Osteoblast (primary cell): ENCODE data around the gene FAM120AOS. TPM values are rescaled to one million over a fixed set of nuclear protein-coding genes. Genes with fewer than 3 reads are reported as not detected.

Experiments
- DNase-seq: peaks from one replicate; pipeline ENCODE4 v3.0.0; 2011; ENCODE audit warnings: low spot score, mixed read lengths; ENCODE audit not compliant: insufficient read length; ENCODE audit errors: missing footprints
- H2AFZ ChIP-seq: 2 replicates; pipeline ENCODE4 v1.6.0; 2011; ENCODE audit warnings: mild to moderate bottlenecking, low read length
- H3K27ac ChIP-seq: 2 replicates; pipeline ENCODE4 v1.5.1; 2011; ENCODE audit warnings: mild to moderate bottlenecking, low read depth, low read length, moderate library complexity
- H3K27me3 ChIP-seq: 2 replicates; pipeline ENCODE4 v1.6.0; 2012; ENCODE audit warnings: mild to moderate bottlenecking, control low read depth, inconsistent platforms, low read length, moderate library complexity; ENCODE audit not compliant: insufficient read depth
- H3K36me3 ChIP-seq: 2 replicates; pipeline ENCODE4 v1.5.1; 2011; ENCODE audit warnings: mild to moderate bottlenecking, low read length, control low read depth, moderate library complexity; ENCODE audit not compliant: insufficient read depth
- H3K4me1 ChIP-seq: 2 replicates; pipeline ENCODE4 v1.5.1; 2011; ENCODE audit warnings: mild to moderate bottlenecking, low read length, control low read depth, moderate library complexity; ENCODE audit not compliant: insufficient read depth
- H3K4me2 ChIP-seq: 2 replicates; pipeline ENCODE4 v1.6.0; 2011; ENCODE audit warnings: mild to moderate bottlenecking, low read length; ENCODE audit not compliant: insufficient read depth
- H3K4me3 ChIP-seq: fragments of 200-600 bp; sonication (generic); 3 replicates; pipeline ENCODE4 v1.5.1; 2012; ENCODE audit warnings: mild to moderate bottlenecking, low read length, inconsistent platforms; ENCODE audit not compliant: insufficient read depth
- H3K79me2 ChIP-seq: 2 replicates; pipeline ENCODE4 v1.6.0; 2012; ENCODE audit warnings: mild to moderate bottlenecking, low read length, control low read depth, inconsistent platforms; ENCODE audit not compliant: insufficient read depth
- H3K9me3 ChIP-seq: 2 replicates; pipeline ENCODE4 v1.5.1; 2011; ENCODE audit warnings: low read depth, low read length, control low read depth
- H4K20me1 ChIP-seq: 2 replicates; pipeline ENCODE4 v1.6.0; 2012; ENCODE audit warnings: mild to moderate bottlenecking, low read length, control low read depth; ENCODE audit not compliant: insufficient read depth
- total RNA-seq: library from RNA; depleted of rRNA; stranded (reverse); fragments of >200 nt; gene quantifications from 2 replicates; pipeline ENCODE4 v1.2.3, GENCODE V29; 2012
- TF ChIP-seq, protein P1 (sequence below): IDR thresholded peaks from 2 replicates; pipeline ENCODE4 v1.5.1; 2011; ENCODE audit warnings: mild to moderate bottlenecking, low read depth, low read length, moderate library complexity; ENCODE audit errors: extremely low read depth

FAM120AOS gene
- total RNA-seq, 1 donor = 43.4 TPM

DNA sequence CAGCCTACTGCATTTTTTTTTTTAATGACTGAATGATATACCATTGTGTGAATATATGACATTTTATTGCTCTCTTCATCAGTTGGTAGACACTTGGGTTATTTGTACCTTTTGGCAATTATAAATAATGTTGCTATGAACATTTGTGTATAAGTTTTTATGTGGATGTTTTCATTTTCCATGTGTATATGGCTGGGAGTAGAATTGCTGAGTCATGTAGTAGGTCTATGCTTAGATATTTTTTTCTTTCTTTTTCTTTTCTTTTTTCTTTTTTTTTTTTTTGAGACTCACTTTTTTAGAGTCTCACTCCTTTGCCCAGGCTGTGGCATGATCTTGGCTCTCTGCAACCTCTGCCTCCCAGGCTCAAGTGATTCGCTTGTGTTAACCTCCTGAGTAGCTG is 32.9 kb upstream of the FAM120AOS start:
- Histone ChIP-seq H3K27ac (peak overlapping the region; percentile 12), H3K79me2 (peaks cover 88% of the 10 kb centered on the region), H3K4me3 (no peak overlapping the region), H3K4me1 (peaks cover 2% of the 10 kb centered on the region), H2AFZ (no peak overlapping the region), H3K9me3 (no peaks in the 10 kb centered on the region), H3K4me2 (no peak overlapping the region), H4K20me1 (peaks cover 7% of the 10 kb centered on the region), H3K36me3 (peaks cover 16% of the 10 kb centered on the region), H3K27me3 (no peaks in the 10 kb centered on the region)
- TF ChIP-seq, protein P1, sequence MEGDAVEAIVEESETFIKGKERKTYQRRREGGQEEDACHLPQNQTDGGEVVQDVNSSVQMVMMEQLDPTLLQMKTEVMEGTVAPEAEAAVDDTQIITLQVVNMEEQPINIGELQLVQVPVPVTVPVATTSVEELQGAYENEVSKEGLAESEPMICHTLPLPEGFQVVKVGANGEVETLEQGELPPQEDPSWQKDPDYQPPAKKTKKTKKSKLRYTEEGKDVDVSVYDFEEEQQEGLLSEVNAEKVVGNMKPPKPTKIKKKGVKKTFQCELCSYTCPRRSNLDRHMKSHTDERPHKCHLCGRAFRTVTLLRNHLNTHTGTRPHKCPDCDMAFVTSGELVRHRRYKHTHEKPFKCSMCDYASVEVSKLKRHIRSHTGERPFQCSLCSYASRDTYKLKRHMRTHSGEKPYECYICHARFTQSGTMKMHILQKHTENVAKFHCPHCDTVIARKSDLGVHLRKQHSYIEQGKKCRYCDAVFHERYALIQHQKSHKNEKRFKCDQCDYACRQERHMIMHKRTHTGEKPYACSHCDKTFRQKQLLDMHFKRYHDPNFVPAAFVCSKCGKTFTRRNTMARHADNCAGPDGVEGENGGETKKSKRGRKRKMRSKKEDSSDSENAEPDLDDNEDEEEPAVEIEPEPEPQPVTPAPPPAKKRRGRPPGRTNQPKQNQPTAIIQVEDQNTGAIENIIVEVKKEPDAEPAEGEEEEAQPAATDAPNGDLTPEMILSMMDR = no peak
- DNase-seq = peak; percentile 67

DNA sequence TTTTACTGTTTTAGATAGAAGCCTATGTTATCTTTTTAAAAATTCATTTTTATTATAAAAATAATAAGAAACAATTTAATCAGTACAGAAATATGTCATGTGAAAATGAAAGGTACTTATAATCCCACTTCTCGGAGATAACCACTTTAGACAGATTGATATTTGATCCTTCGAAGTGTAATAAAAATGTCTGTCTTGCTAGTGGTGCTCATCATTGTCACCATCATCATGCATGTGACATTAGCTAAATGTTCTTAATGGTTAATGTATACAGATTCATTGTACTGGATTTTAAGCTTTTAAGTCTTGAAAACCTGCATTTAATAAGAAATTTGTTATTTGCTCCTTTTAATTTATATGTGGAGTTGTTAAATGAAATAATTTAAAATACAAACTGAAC is 30.1 kb upstream of the FAM120AOS start:
- peaks cover 8% of the 10 kb centered on the region for H3K4me1 ChIP-seq
- H3K4me2 ChIP-seq = no peak overlapping the region
- no peak overlapping the region for H3K4me3 ChIP-seq
- DNase-seq = no peak
- TF ChIP-seq, protein P1 = no peak
- H3K27me3 ChIP-seq = no peaks in the 10 kb centered on the region
- no peak overlapping the region for H3K27ac ChIP-seq
- H3K36me3 ChIP-seq = peaks cover 8% of the 10 kb centered on the region
- H3K79me2 ChIP-seq = peaks cover 87% of the 10 kb centered on the region
- H4K20me1 ChIP-seq = peaks cover 14% of the 10 kb centered on the region
- no peaks in the 10 kb centered on the region for H3K9me3 ChIP-seq
- no peak overlapping the region for H2AFZ ChIP-seq

DNA sequence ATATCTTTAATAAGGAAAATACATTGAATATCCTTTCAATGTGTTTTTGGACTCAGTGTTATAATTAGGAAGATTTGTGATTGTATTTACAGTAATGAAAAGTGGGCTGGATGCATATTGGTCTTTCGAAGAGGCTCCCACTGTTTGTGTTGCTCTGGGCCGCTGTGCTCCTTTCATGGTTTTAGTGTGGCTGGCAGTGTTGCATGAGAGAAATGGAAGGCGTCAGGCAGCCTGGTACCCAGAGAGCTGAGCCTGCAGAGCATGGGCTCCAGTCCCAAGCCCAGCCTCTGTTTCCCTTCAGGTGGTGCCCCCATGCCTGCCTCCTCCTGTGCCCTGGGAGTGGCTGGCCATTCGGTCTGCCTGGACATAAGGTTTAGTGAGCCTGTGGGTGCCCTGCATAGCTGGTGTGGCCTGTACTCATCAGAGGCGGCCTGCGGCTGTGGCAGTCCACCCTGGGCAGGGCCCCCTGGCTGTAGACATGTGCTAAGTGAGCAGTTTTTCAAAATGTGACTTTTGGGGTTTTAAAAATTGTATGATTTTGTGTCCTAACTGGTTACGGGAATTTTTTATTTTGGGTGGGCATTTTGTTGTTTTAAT is 27.4 kb upstream of the FAM120AOS start:
- TF ChIP-seq, protein P1 = no peak
- peaks cover 85% of the 10 kb centered on the region for H3K79me2 ChIP-seq
- no peak overlapping the region for H2AFZ ChIP-seq
- DNase-seq = peak; percentile 45
- no peak overlapping the region for H3K4me2 ChIP-seq
- peaks cover 22% of the 10 kb centered on the region for H3K36me3 ChIP-seq
- H3K27me3 ChIP-seq = no peaks in the 10 kb centered on the region
- no peaks in the 10 kb centered on the region for H3K9me3 ChIP-seq
- peaks cover 14% of the 10 kb centered on the region for H4K20me1 ChIP-seq
- no peak overlapping the region for H3K4me3 ChIP-seq
- peaks cover 6% of the 10 kb centered on the region for H3K4me1 ChIP-seq
- H3K27ac ChIP-seq = no peak overlapping the region

GRCh38 chr9:93480262-93480661 is 26.9 kb upstream of the FAM120AOS start:
- Histone ChIP-seq H2AFZ (no peak overlapping the region), H3K27ac (no peak overlapping the region), H3K36me3 (peaks cover 28% of the 10 kb centered on the region), H3K79me2 (peaks cover 85% of the 10 kb centered on the region), H3K4me2 (no peak overlapping the region), H3K9me3 (no peaks in the 10 kb centered on the region), H3K4me3 (no peak overlapping the region), H3K27me3 (no peaks in the 10 kb centered on the region), H4K20me1 (peaks cover 17% of the 10 kb centered on the region), H3K4me1 (peaks cover 6% of the 10 kb centered on the region)
- TF ChIP-seq, protein P1 = no peak
- DNase-seq = no peak
